GOT3 (cell line): Measurements from ENCODE around the gene EZH2.

Experiments
- DNase-seq: peaks from one replicate; lab custom pipeline; 2025; ENCODE audit warnings: mixed read lengths; lab: John Stamatoyannopoulos, UW

Gene EZH2

GRCh38 chr7:148854983-148855382, 29.1 kb downstream of the EZH2 start:
- no peak for DNase-seq

DNA sequence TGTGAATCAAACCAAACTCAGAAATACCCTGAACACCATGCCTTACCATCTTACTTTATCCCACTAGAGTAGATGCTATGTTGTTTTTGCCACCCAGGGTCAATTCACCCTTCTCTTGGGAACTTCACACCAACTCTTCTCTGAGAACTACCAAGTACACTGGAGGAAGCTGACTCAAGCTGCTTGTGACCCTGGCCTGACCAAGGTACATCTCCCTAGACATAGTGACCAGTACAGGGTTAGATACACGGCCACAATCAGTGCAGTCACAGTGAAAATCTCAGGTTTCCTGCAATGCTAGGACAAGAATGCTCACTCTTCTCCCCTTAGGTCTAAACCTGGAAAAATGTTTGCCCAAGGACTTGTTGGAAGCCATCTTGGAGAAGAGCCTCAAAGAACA, 31.8 kb downstream of the EZH2 start:
- no peak for DNase-seq

GRCh38 chr7:148850564-148850963, 33.5 kb downstream of the EZH2 start:
- no peak for DNase-seq

- no peak for DNase-seq
These were observed 34.5 kb downstream of the EZH2 start for GRCh38 chr7:148849393-148850098.

GRCh38 chr7:148847815-148848734, 36.0 kb downstream of the EZH2 start:
- no peak for DNase-seq

GRCh38 chr7:148838905-148839304, 45.2 kb downstream of the EZH2 start:
- DNase-seq = no peak

GRCh38 chr7:148835854-148836253, 48.2 kb downstream of the EZH2 start:
- no peak for DNase-seq

GRCh38 chr7:148834605-148835004, 49.5 kb downstream of the EZH2 start:
- no peak for DNase-seq

DNA sequence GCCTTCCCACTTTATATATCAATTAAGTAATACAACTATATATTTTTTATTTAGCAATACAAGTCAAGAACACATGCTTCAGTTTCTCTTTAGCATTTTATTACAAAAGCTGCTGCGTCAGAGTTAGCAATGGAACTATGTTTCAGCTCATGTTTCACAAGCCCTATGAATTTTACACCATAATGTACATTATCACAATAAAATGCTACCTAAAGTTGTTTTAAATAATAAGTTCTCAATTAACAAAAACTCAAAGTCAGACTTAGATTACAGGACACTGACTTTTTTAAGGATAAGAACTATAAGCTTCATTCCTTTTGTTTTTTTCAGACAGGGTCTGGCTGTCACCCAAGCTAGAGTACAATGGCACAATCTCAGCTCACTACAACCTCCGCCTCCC, 52.3 kb downstream of the EZH2 start:
- no peak for DNase-seq

DNA sequence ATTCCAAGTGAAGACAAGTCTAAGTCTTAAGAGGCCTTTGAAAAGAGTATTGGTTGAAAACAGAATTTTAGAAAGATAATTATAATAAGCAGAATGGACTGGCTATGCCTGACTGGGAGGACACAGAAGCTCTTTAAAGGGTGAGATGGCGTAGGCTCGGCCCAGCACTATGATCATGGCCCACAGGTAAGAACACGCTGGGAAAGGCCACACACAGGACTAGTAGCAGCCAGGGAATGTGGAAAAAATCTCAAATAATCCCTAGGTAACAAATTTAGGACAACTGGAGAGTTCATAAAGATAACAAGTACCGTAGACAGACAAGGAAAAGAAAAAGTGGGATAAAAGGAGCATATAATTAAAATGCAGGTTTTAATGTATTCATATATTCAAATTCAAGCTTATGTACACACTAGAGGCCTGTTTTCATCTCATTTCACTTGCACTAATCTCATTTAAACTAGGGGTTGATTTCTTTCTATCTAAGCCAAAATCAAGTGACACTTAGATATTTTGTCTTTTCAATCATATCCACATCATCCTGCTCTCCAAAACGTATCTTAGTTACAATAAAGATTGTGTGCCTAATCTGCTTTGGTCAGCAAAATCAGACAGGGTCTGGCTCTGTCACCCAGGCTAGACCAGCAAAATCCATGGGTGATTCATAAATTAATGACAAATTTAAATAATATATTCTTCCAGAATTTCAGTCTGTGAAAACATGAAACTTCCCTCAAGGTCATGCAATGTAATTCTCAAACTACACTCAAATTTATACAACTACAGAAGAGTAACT, 53.0 kb downstream of the EZH2 start:
- no peak for DNase-seq

DNA sequence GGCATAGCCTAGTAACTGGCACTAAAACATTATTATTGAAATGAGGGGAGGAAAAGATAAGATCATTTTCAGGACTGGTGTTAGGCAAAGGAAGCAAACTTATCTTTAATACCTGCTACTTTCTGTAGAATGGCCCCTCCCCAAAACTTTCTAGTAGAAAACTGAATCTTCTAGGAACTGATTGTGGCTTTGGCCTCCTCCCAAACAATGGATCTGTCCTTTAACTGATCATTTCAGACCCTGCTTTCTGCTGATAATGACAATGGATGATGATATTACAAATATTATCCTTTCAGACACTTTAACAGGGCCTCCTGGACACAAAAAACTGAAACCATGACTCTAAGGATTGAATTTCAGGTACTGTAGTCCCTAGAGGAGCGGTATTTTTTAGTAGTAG, 55.1 kb downstream of the EZH2 start:
- DNase-seq = no peak

- no peak for DNase-seq
These were observed 58.8 kb downstream of the EZH2 start for GRCh38 chr7:148825338-148825737.

GRCh38 chr7:148824864-148825263, 59.2 kb downstream of the EZH2 start:
- DNase-seq = no peak

DNA sequence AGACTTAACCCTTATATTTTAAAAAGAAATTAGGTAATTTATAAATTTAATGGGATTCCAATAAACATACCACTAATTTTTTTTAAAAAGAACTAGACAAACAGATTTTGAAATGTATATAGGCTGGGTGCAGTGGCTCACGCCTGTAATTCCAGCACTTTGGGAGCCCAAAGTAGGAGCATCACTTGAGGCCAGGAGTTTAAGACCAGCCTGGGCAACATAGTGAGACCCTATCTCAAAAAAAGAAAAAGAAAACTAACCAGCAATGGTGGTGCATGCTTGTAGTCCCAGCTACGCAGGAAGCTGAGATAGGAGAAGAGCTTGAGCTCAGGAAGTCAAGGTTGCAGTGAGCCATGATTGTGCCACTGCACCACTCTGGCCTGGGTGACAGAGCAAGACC, 62.7 kb downstream of the EZH2 start:
- DNase-seq = no peak

GRCh38 chr7:148819697-148820360, 64.3 kb downstream of the EZH2 start:
- DNase-seq = no peak

- no peak for DNase-seq
These were observed 68.5 kb downstream of the EZH2 start for GRCh38 chr7:148815612-148816011.

GRCh38 chr7:148814922-148815559, 69.0 kb downstream of the EZH2 start:
- DNase-seq = no peak

DNA sequence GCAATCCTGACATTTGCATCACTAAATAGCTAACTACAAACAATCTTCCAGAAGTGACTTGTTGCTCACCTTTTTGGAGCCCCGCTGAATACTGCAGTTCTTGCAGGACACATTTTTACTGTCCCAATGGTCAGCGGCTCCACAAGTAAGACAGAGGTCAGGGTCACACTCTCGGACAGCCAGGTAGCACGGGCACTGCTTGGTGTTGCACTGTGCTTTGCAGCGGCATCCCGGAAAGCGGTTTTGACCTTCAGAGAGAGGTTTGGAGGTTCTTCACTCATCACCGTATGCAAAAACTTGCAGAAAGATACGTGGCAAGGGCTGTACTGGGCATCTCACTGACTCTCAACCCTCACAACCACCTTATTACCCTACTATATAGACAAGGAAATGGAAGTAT, 70.2 kb downstream of the EZH2 start:
- no peak for DNase-seq

DNA sequence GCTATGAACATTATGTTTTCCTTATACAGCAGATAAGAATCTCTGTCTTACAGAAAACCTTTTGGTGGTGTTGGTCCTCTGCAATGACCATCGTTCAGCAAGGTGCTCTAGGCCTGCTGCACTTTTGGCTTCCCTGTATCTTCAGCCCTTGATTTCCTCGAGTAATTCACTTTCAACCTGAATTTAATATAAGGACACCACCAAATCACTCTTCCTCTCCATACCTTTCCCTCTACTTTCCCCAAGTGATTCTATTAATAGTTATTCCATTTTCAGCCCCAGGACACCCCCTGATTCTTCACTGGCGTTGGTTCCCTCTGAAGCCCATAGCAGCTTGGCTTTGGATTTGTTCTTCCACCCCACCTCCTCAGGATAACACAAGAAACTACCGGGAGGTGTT, 72.2 kb downstream of the EZH2 start:
- no peak for DNase-seq

DNA sequence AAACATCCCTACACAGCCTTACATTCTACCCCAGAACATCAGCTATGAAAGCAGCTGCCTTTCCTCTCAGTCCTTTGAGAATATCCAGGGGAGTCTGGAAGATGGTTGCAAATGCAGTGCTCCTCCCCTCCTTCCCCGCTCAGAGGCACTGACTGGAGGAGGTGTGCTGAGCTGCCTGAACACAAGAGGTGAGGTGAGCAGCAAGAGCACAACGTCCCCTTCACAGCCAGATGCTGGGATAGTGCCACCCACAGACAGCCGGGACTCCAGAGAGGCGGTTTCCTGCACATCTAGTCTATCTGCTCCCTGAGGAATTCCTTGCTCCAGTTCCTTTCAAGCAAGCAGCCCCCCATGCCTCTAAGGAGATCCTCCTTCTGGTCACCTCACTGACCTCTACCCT, 74.2 kb downstream of the EZH2 start:
- DNase-seq = no peak

DNA sequence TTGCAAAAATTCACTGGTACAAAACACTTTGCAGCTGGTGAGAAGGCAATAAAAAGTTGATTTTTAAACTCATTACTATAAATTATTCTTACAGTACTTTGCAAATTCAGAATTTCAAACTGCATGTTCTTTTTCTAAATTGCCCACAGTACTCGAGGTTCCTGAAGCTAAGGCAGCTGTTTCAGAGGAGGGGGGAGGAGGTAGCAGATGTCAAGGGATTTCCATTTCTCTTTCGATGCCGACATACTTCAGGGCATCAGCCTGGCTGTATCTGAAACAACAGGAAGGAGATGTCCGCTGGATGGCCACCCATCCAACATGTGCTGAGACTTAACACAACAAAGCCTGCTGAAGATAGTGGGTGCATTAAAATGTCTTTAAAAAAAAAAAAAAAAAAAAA, 76.7 kb downstream of the EZH2 start:
- no peak for DNase-seq

DNA sequence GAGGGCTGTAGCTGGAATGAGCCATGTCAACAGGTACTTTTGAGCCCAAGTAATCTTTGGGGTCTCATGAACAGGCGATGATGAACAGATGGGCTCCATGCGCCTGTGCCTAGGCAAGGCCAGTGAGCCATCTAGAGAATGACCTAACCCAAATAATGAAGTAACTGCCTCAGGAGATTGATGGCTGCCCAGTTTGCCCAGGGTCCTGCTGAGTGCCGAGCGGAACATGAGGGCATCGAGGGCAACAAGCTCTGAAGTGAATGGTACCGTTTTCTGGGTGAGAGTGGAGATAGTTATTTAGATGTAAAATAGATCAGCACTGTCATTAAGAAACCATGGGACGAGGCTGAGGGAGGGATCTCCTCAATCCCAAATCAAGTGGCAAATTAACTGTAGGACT, 77.9 kb downstream of the EZH2 start:
- DNase-seq = no peak
